HG03175 (cell line): ENCODE measurements around the gene TRAF3IP1.

ENCODE experiments used
- ATAC-seq: cut with Tn5 transposase; IDR thresholded peaks from one replicate; pipeline ENCODE4 v1.9.1; 2021; ENCODE audit warnings: mild to moderate bottlenecking, moderate library complexity; ENCODE audit not compliant: unreplicated experiment

The TRAF3IP1 gene

GRCh38 chr2:238424313-238424700 is 104.0 kb downstream of the TRAF3IP1 start:
- no peak for ATAC-seq

GRCh38 chr2:238425505-238425978 is 105.2 kb downstream of the TRAF3IP1 start:
- no peak for ATAC-seq

- peak; percentile 23 for ATAC-seq
Measured at GRCh38 chr2:238425979-238426567, 105.8 kb downstream of the TRAF3IP1 start.

GRCh38 chr2:238426568-238427434 is 106.5 kb downstream of the TRAF3IP1 start, which contains the start of gene ASB1:
Gene ASB1, plus strand, starts transcription at chr2:238426927. Its CDS starts 144 bp downstream, at chr2:238427071.
- ATAC-seq = peak; percentile 83

GRCh38 chr2:238427435-238428162 is 107.3 kb downstream of the TRAF3IP1 start:
- peak; percentile 8 for ATAC-seq

- no peak for ATAC-seq
Measured at GRCh38 chr2:238428866-238429265, 108.5 kb downstream of the TRAF3IP1 start.

- ATAC-seq = no peak
Measured at GRCh38 chr2:238430781-238431180, 110.5 kb downstream of the TRAF3IP1 start.

GRCh38 chr2:238431456-238431855 is 111.1 kb downstream of the TRAF3IP1 start:
- no peak for ATAC-seq

GRCh38 chr2:238433300-238433915 is 113.1 kb downstream of the TRAF3IP1 start:
- ATAC-seq = no peak

GRCh38 chr2:238433941-238434845 is 113.9 kb downstream of the TRAF3IP1 start:
- no peak for ATAC-seq

GRCh38 chr2:238434846-238435751 is 114.8 kb downstream of the TRAF3IP1 start:
- no peak for ATAC-seq

- ATAC-seq = no peak
Measured at GRCh38 chr2:238435752-238436096, 115.4 kb downstream of the TRAF3IP1 start.

- ATAC-seq = no peak
Measured at GRCh38 chr2:238438856-238439849, 118.8 kb downstream of the TRAF3IP1 start.

GRCh38 chr2:238439917-238440316 is 119.6 kb downstream of the TRAF3IP1 start:
- no peak for ATAC-seq

GRCh38 chr2:238440331-238440730 is 120.0 kb downstream of the TRAF3IP1 start:
- ATAC-seq = no peak

- no peak for ATAC-seq
Measured at GRCh38 chr2:238440767-238441166, 120.4 kb downstream of the TRAF3IP1 start.

GRCh38 chr2:238441262-238442114 is 121.2 kb downstream of the TRAF3IP1 start:
- no peak for ATAC-seq
